VCaP (cell line): ENCODE measurements around the gene KIF7.
"Not testable (repeated sequence)": the region's sequence is repeated elsewhere in the genome, so short reads cannot be mapped to it uniquely, and the experiment has no call there.

Experiments
- H3K27ac ChIP-seq: fragments of 450-650 bp; 2 replicates; pipeline ENCODE4 v1.5.1; 2017
- TF ChIP-seq, protein P1 (sequence below): fragments of 450-650 bp; conservative IDR thresholded peaks from 2 replicates; pipeline ENCODE4 v1.5.1; 2017; ENCODE audit warnings: mild to moderate bottlenecking, moderate library complexity

The KIF7 gene

DNA sequence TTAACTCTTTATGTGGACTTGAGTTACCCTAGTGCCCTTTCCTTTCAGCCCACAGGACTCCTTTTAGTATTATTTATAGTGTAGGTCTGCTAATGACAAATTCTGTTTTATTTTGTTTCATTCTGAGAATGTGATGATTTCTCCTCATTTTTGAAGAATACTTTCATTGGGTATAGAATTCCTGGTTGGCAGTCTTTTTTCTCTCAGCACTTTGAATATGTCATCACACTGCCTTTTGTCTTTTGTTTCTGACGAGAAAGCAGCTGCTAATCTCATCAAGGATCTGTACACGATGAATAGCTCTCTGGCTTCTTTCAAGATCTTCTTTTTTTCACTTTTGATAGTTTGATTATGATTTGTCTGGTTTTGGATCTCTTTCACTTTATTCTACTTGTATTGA is 42.2 kb downstream of the KIF7 start:
- no peak overlapping the region for H3K27ac ChIP-seq
- TF ChIP-seq, protein P1, sequence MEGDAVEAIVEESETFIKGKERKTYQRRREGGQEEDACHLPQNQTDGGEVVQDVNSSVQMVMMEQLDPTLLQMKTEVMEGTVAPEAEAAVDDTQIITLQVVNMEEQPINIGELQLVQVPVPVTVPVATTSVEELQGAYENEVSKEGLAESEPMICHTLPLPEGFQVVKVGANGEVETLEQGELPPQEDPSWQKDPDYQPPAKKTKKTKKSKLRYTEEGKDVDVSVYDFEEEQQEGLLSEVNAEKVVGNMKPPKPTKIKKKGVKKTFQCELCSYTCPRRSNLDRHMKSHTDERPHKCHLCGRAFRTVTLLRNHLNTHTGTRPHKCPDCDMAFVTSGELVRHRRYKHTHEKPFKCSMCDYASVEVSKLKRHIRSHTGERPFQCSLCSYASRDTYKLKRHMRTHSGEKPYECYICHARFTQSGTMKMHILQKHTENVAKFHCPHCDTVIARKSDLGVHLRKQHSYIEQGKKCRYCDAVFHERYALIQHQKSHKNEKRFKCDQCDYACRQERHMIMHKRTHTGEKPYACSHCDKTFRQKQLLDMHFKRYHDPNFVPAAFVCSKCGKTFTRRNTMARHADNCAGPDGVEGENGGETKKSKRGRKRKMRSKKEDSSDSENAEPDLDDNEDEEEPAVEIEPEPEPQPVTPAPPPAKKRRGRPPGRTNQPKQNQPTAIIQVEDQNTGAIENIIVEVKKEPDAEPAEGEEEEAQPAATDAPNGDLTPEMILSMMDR: no peak

DNA sequence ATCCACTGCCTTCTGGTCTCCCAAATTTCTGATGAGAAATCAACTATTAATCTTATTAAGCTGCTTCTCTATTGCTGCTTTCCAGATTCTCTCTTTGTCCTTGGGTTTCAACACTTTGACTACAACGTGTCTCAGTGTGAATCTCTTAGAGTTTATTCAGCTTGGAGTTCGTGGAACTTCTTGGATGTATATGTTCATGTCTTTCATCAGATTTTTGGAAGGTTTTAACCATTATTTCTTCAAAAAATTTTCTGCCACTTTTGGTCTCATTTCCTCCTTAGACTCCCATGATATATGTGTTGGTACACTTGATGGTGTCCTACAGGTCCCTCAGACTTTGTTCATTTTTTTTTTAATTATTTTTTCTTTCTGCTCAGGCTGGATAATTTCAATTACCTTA is 44.0 kb downstream of the KIF7 start:
- TF ChIP-seq, protein P1: no peak
- no peak overlapping the region for H3K27ac ChIP-seq

DNA sequence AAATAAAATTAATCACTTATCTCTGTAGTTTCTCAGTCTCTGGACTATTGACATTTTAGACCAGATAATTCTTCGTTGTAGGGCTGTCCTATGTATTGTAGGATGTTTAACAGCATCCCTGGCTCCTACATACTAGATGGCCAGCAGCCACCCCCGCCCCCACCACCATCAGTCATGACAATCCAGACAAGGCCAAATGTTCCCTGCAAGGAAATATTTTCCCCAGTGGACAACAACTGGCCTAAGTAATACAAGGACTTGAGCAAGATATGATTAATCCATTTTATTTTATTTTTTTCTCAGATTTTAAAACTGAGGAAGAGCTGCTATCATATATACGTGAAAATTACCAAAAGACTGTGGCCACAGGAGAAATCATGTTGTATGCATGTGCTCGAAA is 56.2 kb downstream of the KIF7 start:
- H3K27ac ChIP-seq: no peak overlapping the region
- TF ChIP-seq, protein P1: no peak

DNA sequence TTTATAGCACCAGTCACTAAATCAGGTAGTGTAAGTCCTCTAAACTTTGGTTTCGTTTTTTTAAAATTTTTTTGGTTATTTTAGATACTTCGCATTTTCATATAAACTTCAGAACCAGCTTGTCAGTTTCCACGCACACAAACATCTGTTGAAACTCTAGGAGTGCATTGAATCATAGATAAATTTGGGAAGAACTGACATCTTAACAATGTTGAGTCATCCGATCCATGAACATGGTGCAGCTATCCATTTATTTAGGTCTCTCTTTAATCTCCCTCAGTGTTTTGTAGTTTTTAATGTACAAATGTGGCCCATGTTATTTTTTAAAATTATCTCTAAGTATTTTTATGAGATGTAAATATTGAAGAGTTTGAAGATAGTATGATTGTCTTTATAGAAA is 62.2 kb downstream of the KIF7 start:
- H3K27ac ChIP-seq: no peak overlapping the region
- TF ChIP-seq, protein P1: no peak

DNA sequence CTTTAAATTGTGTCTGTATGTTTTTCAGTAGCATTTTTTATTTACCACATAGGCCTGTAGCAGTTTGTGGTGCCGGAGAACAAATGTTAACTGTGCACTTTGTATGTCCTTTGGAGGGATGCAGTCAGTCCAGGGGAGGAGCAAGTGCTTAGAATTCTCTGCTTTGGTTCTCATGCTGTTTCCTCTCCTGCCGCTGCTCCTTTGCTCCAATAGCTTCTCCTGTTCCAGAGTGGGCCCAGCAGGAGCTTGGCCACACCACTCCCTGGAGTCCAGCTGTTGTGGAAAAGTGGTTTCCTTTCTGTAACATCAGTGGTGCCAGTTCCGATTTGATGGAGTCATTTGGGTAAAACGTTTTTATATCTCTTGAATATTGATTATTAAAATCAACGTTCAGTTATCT is 63.4 kb downstream of the KIF7 start:
- TF ChIP-seq, protein P1: no peak
- no peak overlapping the region for H3K27ac ChIP-seq

DNA sequence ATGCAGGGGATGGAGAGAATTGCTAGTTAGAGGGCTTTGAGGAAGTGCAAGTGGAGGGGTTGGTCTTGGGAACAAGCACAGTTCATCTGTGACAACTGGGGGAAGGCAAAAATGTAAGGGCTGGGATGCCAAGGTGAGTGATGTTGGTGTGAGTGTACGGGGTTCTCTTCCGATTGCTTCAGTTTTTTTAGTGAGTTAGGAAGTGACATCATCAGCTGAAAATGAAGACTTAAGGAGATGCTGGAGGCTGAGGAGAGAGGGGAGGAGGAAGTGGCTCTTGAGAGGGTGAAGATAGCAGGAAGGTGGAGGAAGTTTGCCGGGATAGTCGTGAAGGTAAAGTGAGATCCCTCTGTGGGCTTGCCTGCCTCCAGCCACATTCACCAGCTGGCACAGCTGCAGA is 67.3 kb downstream of the KIF7 start:
- no peak overlapping the region for H3K27ac ChIP-seq
- TF ChIP-seq, protein P1: no peak

DNA sequence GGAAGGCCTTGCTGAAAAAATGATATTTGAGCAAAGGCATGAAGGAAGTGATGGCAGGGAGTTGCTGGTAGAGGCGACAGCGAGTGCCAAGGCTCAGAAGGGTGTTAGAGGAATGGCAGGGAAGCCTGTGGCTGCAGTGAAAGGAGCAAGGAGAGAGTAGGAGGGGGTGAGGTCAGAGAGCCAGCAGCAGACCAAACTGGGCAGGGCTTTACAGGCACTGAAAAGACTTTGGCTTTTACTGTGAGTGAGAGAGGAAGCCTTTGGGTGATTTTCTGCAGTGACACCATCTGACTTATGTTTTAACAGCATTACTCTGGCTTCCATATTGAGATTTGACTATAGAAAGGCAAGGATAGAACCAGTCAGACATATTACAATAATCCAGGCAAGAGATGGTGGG is 68.6 kb downstream of the KIF7 start:
- H3K27ac ChIP-seq: no peak overlapping the region
- TF ChIP-seq, protein P1: no peak

DNA sequence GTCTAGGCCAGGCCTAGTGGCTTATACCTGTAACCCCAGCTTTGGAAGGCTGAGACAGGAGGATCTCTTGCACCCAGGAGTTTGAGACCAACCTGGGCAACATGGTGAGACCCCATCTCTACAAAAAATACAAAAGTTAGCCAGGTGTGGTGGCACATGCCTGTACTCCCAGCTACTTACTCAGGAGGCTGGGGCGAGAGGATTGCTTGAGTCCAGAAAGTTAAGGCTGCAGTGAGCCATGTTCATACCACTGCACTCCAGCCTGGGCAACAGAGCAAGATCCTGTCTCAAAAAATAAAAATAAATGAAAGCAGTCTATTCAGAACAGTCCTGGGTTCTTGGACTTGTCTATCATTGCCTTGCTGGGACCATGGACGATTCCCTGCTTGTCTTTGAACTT is 74.5 kb downstream of the KIF7 start:
- H3K27ac ChIP-seq: not testable (repeated sequence)
